Peyer's patch (tissue), 4 donors: Measurements from ENCODE around the gene PCDHGA5.

Experiments
- POLR2A ChIP-seq, 2 donors: fragments of 450-650 bp; IDR thresholded peaks; one replicate each; pipeline ENCODE4 v1.5.1; 2017; ENCODE audit warnings: antibody characterized with exemption in 2 of 2, mild to moderate bottlenecking in 2 of 2, moderate library complexity in 2 of 2
- TF ChIP-seq, protein P1 (sequence below), 6 experiments: fragments of 450-650 bp in 4 of 6; fragments of 200-600 bp in 2 of 6; sonication (generic) in 1 of 6; IDR thresholded peaks; one replicate each; pipeline ENCODE4 v1.5.1; 2017 to 2019; ENCODE audit warnings: antibody characterized with exemption in 6 of 6, mild to moderate bottlenecking in 3 of 6, moderate library complexity in 1 of 6

DNA sequence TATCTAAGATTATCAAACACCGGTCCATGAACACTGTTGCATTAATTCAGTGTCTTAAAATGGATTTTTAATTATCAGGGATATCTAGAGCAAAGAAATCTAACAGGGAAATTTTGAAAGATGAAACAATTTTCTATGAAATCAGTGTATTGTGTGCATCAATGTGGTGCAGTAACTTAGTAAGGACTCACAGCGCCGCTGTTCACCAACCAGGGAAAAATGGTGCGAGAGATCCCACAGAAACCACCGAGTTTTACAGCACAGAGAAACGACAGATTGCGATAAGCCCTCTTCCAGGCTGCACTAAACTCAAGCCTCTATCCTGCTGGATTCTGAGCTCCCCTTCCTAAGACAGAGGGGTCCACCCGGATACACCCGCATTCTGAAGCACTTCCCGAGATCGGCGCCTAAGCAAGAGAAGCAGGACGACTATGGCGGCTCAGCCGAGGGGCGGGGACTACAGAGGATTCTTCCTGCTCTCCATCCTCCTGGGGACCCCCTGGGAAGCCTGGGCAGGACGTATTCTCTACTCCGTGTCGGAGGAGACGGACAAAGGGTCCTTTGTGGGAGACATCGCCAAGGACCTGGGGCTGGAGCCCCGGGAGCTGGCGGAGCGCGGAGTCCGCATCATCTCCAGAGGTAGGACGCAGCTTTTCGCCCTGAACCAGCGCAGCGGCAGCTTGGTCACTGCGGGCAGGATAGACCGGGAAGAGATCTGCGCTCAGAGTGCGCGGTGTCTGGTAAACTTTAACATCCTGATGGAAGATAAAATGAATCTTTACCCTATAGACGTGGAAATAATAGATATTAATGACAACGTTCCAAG is 18.7 kb downstream of the PCDHGA5 start, which contains the start of gene PCDHGA7:
- TF ChIP-seq, protein P1, sequence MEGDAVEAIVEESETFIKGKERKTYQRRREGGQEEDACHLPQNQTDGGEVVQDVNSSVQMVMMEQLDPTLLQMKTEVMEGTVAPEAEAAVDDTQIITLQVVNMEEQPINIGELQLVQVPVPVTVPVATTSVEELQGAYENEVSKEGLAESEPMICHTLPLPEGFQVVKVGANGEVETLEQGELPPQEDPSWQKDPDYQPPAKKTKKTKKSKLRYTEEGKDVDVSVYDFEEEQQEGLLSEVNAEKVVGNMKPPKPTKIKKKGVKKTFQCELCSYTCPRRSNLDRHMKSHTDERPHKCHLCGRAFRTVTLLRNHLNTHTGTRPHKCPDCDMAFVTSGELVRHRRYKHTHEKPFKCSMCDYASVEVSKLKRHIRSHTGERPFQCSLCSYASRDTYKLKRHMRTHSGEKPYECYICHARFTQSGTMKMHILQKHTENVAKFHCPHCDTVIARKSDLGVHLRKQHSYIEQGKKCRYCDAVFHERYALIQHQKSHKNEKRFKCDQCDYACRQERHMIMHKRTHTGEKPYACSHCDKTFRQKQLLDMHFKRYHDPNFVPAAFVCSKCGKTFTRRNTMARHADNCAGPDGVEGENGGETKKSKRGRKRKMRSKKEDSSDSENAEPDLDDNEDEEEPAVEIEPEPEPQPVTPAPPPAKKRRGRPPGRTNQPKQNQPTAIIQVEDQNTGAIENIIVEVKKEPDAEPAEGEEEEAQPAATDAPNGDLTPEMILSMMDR (IDR thresholded peaks at IDR 0.05) = no peak
- TF ChIP-seq POLR2A (IDR thresholded peaks at IDR 0.05) = no peak
